Esophagus mucosa (tissue), 1 donor: Measurements from ENCODE around the gene COG5. TPM values are rescaled to one million over a fixed set of nuclear protein-coding genes. Genes with fewer than 3 reads are reported as not detected.
A peak's percentile ranks its signal among the peaks of the same experiment; 100 is the strongest.
"Not testable (repeated sequence)": the region's sequence is repeated elsewhere in the genome, so short reads cannot be mapped to it uniquely, and the experiment has no call there.

Experiments
- ATAC-seq: fragments of 200-7000 bp; cut with Tn5 transposase; one replicate; pipeline ENCODE4 v1.9.1; 2020
- total RNA-seq: library from RNA; stranded (reverse); gene quantifications from one replicate; pipeline ENCODE4 v1.2.4, GENCODE V29; 2023
- donor health status: DM: yes; HTN: yes; CAD: no.

The COG5 gene
- total RNA-seq, 1 donor from 2014 or later, result 20.9 TPM

DNA sequence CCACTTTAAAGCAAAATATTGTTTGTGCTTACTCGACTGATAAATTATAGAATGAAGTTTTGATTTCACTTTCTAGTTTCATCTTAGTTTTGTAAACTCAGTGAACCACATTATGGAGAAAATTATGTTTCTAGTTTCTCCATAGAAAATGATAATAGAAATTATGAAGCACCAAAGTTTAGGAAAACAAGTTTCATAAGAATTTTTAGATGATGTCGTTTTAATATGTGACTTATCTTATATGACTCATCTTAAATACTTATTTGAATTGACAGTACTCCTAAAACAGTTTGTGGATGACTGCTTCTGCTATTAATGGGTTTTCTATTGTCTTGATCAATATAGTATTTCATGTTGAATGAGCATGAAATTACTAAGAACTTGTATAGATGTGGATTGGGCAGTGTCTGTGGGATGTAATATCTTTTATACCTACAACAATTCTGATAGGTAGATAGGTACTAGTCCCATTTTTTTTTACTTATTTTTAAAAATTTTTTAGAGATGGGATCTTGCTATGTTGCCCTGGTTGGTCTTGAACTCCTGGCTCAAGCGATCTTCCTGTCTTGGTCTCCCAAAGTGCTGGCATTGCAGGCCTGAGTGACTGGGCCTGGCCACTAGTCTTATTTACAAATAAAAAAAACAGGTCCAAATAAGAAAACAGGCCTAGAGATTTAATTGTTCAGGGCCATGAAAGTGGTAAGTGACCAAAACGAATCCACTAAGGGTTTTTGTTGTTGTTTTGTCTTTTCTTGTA lies 391.3 kb downstream of the COG5 start:
- no peak for ATAC-seq

DNA sequence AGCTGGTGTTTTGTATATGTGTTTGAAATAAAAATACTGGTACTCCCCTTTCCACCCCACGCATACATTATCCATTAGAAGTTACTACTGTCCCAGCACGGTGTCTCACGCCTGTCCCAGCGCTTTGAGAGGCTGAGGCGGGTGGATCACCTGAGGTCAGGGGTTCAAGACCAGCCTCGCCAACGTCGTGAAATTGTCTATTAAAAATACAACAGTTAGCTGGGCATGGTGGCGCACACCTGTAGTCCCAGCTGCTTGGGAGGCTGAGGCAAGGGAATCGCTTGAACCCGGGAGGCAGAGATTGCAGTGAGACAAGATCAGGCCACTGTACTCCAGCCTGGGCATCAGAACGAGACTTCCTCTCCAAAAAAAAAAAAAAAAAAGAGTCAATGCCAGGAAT lies 392.2 kb downstream of the COG5 start:
- no peak for ATAC-seq

DNA sequence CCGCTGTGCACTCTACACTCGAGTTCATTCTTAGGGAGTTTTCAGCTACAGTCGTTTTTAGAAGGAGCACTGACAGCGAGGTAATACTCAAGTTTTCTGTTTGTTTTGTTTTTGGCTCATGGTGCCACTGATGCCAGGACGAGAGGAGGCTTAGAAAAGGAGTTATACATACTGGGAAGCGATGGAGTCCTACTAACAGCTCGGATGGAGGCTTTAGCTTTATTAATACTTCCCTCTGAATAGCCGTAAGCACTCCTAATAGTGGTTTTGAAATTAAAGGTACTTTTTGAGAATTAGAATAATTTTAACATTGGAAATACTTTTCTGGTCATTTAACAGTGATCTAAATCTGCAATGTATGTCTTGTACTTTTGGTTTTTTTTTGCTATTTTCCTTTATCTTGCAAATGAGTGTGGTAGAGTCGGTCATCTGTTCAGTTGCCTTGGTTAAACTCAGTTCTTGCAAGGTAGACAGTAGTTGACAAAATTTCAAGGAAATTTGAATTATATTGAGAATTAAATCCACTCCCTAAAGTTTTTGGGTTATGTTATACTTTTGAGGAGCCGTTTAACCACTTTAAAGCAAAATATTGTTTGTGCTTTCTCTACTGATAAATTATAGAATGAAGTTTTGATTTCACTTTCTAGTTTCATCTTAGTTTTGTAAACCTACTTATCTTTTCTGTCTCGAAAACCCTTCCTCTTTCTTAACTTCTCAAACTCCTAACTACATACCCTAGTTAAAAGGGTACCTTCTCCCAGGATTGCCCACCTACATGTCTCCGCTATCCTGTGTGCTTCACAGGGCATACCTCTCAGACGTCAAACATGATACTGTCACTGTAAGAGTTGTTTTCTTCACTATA lies 393.4 kb downstream of the COG5 start:
- no peak for ATAC-seq

DNA sequence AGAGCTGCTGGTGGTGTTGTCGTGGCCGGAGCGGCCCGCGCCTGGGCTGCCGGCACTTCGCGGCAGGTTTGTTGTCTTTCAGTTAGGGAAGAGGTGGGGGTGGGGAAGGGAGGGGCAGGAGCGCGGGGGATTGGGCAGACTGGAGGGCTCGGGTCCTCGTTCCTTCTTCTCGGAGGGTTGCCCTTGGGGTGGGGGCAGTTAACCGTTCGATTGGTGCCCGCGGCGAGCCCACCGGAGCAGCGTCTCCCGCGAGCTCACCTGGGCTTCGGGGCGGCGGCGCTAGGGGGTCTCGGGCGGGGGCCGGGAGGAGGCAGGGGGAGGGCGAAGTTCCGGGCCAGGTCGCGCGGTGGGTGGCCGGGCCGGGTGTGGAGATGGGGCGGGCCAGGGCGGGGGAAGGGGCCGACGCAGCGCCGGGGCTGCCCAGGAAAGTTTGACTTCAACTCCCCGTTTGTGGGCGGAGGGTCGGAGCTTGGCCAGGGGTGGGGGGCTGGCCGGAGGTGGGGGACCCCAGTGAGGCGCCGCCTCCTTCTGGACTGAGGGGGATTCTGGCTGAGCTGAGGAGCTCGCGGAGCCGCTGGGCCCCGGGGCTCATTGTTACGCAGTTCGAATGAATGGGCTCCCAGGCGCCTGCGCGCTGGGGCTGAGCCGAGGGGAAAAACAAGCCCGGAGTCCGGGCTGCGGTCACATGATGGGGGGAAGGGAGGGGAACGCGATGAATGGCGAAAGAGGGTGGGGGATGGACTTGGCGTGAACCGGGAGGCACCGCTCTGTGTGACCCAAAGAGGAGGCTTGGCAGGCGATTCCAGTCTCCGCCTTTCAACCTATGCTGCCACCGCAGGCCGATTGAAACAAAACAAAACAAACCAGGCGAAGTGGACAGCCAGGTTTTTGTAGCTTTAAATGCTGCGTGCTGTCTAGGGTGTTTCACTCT lies 394.3 kb downstream of the COG5 start:
- peak; percentile 85 for ATAC-seq

DNA sequence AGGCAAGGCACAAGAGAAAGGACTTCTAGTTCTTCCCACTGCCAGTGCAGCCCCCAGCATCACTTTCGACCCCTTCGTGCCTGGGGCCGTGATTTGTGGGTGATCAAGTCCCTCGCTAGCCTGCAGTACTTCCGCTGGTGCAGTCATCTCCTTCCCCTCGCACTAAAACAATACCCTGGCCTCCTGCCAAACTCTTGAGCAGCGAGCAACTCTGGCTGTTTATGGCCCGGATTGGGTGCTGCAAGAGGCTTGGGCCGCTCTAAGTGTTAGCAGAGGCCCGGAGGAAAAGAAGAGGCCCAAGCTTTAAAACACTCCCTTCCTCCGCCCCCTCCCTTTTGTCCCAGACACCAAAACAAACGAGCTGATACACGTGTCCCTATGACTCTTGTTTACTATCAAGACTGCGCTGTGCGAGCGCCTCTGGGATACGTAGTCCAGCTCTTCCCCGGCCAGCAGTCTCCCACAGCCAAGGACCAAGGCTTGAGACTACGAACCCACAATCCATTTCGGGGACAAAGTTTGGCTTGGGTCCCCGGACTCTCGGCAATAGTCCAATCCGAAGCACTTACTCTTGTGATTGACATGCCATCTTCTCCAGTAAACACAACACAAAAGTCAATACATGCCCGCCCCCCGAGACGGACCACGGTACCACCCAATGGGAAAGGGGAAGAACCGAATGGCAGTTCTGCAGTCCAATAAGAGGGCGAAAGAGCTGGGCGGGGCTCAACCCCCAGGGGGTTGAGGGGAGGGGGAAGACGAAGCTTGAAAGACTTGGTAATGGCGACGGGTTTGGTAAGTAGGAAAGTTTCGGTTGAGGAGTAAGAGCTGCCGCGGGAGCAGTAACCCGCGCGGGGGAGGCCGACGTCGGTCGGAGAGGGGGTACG lies 395.2 kb downstream of the COG5 start, which contains the start of gene HBP1:
HBP1 (plus strand) TSS at position 771 of the 887 bp plus-strand sequence. CDS start 10,891 bp downstream, outside the sequence.
- peak; percentile 95 for ATAC-seq

DNA sequence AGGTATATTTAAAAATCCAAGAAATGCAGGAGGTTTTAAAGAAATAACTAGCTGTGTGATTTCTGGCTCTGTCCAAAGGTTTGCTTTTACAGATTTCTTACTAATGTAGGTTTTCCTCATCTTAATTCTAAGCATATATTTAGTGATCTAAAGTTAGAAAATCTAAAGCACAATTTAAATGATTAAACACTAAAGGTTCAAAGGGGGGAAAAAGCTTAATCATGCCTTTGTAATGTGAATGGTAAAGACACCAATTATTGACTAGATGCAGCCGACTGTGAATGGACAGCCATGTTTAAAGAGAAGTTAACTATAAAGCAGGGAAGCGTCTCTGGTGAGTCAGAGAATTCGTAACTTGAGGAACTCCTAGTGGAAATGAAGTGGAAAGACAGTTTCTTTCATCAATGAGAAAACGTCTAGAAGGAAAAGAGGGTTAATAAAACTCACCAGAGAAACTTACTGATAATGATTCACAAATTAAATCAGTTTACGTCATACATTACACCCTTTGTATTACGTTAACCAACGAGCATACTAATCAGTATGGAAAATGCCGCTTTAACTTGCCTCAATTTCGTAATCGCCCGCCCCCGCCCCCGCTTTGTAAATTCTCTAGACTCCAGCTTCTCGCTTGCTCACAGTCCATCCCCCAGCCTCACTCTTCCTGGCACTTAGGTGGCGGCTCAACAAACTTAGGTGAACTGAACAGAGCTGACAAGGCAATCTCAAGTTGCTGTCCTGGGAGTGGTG lies 396.1 kb downstream of the COG5 start:
- no peak for ATAC-seq

DNA sequence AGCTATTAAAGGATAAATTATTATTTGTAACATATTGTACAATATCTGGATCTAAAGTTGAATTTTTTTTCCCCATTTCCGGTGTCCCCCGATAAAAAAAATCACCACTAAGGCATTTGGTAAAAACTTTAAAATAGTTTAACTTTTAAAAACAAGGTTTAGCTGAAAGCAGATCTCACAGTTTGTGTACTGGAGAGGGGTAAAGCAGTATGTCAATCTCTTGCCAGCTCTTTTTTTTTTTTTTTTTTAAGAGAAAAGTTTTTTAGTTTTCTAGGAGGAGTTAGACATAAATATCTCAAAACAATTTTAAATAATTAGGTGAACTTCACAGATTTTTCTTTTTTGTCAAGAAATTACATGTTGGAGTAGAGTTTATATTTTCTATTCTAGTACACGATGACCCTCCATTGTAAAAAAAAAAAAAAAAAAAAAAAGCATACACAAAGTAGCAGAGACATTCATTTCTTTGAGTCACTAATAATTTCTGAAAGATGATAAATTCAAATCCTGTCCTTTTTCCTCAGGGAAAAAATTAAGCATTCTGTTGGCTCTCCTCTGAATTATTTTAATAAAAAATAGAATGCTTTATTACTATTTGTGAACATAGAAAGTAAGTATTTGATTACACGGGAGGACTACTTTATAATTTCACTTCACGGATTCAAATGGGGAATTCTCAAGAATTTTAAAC lies 396.8 kb downstream of the COG5 start:
- ATAC-seq, result no peak

GRCh38 chr7:107165341-107165740 lies 398.4 kb downstream of the COG5 start:
- ATAC-seq, result no peak

DNA sequence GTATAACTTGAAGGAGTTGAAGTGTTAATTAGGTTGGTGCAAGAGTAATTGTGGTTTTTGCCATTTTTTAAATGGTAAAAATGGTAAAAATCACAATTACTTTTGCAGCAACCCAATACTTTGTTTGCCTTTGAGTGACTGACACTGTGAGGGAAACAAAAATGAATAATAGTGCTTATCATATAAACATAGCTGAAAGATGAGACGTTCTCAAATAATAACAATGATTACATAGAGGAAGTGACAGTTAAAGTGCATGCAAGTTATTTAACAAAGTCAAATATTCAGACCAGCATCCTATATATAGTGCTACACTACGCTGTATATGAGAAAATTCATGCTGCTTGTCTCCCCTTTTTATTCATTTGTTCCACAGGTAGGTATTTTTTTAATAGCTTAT lies 399.6 kb downstream of the COG5 start:
- no peak for ATAC-seq

- no peak for ATAC-seq
Observed at GRCh38 chr7:107162475-107162874, 401.2 kb downstream of the COG5 start.

DNA sequence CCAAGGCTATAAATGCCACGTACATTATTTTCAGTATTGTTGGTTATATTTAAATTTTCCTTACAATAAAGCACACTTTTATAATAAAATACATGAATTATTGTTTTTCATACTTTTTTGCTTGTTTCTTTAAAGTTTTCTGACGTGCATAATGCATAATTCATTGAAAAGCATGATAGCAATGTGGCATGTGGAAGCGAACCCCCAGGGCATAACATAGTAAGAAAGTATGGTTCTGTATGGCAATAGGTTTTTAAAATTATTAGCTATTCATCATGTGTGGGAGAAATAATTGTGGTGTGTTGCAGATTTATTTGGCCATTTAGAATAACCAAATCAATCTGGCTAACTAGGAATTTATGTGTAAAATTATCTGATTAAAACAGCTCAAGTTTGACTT lies 402.3 kb downstream of the COG5 start:
- ATAC-seq, result no peak

- no peak for ATAC-seq
Observed at GRCh38 chr7:107160389-107160788, 403.3 kb downstream of the COG5 start.

DNA sequence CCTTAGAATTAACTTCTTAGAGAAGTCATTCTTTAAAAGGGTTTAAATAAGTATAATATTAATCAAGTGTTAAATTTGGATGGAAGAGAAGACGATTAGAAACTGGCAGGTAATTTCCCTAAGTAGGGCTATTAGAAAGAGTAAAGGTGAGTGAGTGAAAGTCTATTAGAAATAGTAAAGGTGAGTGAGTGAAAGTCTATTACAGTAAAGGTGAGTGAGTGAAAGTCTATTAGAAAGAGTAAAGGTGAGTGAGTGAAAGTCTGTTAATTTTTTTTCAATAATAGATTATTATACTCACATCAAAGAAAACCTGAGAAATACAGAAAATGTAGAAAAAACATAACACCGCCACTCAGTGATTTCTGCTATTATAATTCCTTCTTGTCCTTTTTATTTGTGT lies 405.7 kb downstream of the COG5 start:
- no peak for ATAC-seq

GRCh38 chr7:107157091-107157490 lies 406.6 kb downstream of the COG5 start:
- ATAC-seq, result no peak

GRCh38 chr7:107155726-107156125 lies 408.0 kb downstream of the COG5 start:
- ATAC-seq, result not testable (repeated sequence)

DNA sequence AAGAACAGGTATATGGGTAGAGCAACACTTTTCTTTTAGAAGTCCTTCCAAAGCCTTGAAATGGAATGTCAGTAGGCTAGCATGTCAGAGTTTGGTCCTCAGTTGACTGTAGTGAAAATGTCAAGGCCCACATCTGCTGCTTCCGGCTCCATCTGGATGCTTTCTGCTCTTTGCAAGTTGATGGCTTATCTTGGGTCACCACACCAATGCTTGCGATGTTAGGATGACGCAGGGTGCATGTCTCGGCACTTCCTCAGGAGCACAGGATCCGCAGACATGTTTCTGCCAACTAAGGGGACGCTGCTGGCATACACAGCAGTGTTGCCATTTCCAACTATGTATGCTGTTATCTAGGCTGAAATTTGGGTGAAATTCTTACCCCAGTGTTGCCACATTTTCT lies 408.9 kb downstream of the COG5 start:
- ATAC-seq, result no peak

DNA sequence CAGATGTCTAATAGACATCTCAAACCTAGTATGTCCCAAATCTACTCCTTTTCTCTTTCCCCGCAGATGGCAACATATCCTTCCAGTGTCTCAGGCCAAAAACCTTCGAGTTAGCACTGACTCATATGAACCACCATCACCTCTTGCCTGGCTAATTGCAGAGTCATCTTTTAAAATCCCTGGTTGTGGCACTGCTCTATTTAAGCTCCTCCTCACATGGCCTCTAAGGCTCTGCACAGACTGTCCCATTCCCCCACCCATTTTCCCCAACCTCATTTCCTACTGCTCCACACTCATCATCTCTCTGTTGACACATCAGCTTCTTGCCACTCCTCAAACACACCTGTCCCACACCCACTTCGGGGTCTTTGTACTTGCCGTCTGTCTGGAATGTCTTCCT lies 411.7 kb downstream of the COG5 start:
- ATAC-seq, result peak; percentile 45
